Measurements from ENCODE around the gene CHRNB4.
A peak's percentile ranks its signal among the peaks of the same experiment; 100 is the strongest.

The CHRNB4 gene

GRCh38 chr15:78633348-78633747 is 7.7 kb downstream of the CHRNB4 start:
- H3K4me3 ChIP-seq (ENCODE audit: low read length): no peak overlapping the region
- TF ChIP-seq, protein P1, sequence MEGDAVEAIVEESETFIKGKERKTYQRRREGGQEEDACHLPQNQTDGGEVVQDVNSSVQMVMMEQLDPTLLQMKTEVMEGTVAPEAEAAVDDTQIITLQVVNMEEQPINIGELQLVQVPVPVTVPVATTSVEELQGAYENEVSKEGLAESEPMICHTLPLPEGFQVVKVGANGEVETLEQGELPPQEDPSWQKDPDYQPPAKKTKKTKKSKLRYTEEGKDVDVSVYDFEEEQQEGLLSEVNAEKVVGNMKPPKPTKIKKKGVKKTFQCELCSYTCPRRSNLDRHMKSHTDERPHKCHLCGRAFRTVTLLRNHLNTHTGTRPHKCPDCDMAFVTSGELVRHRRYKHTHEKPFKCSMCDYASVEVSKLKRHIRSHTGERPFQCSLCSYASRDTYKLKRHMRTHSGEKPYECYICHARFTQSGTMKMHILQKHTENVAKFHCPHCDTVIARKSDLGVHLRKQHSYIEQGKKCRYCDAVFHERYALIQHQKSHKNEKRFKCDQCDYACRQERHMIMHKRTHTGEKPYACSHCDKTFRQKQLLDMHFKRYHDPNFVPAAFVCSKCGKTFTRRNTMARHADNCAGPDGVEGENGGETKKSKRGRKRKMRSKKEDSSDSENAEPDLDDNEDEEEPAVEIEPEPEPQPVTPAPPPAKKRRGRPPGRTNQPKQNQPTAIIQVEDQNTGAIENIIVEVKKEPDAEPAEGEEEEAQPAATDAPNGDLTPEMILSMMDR (IDR thresholded peaks at IDR 0.05; ENCODE audit: insufficient read depth, low read depth, low read length, missing control alignments): no peak
- no peak for DNase-seq (ENCODE audit: low read depth)

- DNase-seq (ENCODE audit: low read depth): no peak
- no peak overlapping the region for H3K4me3 ChIP-seq (ENCODE audit: low read length)
- TF ChIP-seq, protein P1 (IDR thresholded peaks at IDR 0.05; ENCODE audit: insufficient read depth, low read depth, low read length, missing control alignments): no peak
Measured at GRCh38 chr15:78630886-78631633, 9.9 kb downstream of the CHRNB4 start.

DNA sequence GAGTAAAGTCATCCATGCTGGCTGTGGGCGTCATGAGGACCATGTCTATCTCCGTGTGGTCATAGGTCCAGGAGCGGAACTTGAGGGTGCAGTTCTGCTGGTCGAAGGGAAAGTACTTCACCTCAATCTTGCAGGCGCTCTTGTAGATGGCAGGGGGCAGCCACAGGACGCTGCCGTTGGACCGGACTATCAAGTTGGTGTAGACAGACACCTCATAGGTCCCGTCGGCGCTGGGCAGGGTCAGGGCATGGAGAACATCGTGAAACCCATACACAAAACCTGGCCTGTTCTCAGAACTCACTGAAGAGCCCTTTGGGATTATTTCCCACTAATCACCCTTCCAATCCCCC is 11.3 kb downstream of the CHRNB4 start:
- TF ChIP-seq, protein P1 (IDR thresholded peaks at IDR 0.05; ENCODE audit: insufficient read depth, low read depth, low read length, missing control alignments): no peak
- DNase-seq (ENCODE audit: low read depth): no peak
- no peak overlapping the region for H3K4me3 ChIP-seq (ENCODE audit: low read length)

- TF ChIP-seq, protein P1 (IDR thresholded peaks at IDR 0.05; ENCODE audit: insufficient read depth, low read depth, low read length, missing control alignments): no peak
- DNase-seq (ENCODE audit: low read depth): no peak
- no peak overlapping the region for H3K4me3 ChIP-seq (ENCODE audit: low read length)
Measured at GRCh38 chr15:78629031-78629715, 11.8 kb downstream of the CHRNB4 start.

GRCh38 chr15:78628227-78628626 is 12.8 kb downstream of the CHRNB4 start:
- TF ChIP-seq, protein P1 (IDR thresholded peaks at IDR 0.05; ENCODE audit: insufficient read depth, low read depth, low read length, missing control alignments): no peak

DNA sequence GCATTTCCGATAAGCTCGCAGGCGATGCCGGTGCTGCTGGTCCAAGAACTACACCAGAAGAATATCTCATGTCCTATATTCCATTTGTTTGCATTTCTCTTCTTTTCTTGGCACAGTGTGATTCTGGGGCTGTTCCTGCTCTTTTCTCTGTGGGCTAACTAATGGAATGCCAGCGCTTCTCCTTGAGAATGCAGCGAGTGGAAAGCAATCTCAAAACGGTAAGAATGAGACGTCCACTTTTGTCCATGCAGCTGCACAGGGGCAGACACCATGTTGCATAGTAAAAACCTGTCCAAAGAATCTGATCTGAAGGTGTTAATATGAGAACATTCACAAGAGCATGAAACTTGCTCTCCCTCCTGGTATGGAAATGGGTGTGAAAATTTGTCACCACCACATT is 13.7 kb downstream of the CHRNB4 start:
- no peak for DNase-seq (ENCODE audit: low read depth)
- TF ChIP-seq, protein P1 (IDR thresholded peaks at IDR 0.05; ENCODE audit: insufficient read depth, low read depth, low read length, missing control alignments): no peak
- no peak overlapping the region for H3K4me3 ChIP-seq (ENCODE audit: low read length)

More at GRCh38 chr15:78628227-78628626, 12.8 kb downstream of the CHRNB4 start:
- no peak overlapping the region for H3K4me3 ChIP-seq (ENCODE audit: low read length)
- peak; percentile 54 for DNase-seq (ENCODE audit: low read depth)

Measured in epithelial cell of esophagus (primary cell).